ENCODE measurements around the gene DNAJB1. TPM values are rescaled to one million over a fixed set of nuclear protein-coding genes. Genes with fewer than 3 reads are reported as not detected.
A peak's percentile ranks its signal among the peaks of the same experiment; 100 is the strongest.

The DNAJB1 gene
- total and polyA plus RNA-seq, 2 of the 13 experiments (the other 11 are each of a cell fraction or from before 2014, with no cell fraction given): 87.5 to 97.3 TPM

DNA sequence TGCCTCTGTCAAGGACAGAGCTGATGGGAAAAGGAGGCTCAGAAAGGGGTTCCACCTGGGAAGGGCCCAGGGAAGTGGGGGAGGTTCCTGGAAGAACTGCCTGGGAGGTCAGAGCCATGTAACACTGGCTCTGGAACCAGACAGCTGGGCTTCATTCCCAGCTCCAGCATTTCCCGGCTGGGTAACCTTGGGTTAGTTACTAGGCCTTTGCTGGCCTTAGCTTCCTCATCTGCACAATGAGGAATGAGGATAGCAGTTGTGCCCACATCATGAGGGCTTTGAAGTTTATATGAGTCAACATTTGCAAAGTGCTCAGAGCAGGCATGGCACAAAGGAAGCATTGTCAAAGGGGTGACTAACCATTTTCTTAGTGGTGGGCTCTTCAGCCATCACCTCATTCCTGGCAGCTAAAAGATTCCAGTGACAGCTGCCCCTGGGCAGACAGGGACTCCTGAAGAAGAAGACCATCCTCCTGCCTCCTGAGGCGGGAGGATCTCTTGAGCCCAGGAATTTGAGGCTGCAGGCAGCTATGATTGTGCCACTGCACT, 1.7 kb upstream of the DNAJB1 start (continued):
- TF ChIP-seq, protein P1, sequence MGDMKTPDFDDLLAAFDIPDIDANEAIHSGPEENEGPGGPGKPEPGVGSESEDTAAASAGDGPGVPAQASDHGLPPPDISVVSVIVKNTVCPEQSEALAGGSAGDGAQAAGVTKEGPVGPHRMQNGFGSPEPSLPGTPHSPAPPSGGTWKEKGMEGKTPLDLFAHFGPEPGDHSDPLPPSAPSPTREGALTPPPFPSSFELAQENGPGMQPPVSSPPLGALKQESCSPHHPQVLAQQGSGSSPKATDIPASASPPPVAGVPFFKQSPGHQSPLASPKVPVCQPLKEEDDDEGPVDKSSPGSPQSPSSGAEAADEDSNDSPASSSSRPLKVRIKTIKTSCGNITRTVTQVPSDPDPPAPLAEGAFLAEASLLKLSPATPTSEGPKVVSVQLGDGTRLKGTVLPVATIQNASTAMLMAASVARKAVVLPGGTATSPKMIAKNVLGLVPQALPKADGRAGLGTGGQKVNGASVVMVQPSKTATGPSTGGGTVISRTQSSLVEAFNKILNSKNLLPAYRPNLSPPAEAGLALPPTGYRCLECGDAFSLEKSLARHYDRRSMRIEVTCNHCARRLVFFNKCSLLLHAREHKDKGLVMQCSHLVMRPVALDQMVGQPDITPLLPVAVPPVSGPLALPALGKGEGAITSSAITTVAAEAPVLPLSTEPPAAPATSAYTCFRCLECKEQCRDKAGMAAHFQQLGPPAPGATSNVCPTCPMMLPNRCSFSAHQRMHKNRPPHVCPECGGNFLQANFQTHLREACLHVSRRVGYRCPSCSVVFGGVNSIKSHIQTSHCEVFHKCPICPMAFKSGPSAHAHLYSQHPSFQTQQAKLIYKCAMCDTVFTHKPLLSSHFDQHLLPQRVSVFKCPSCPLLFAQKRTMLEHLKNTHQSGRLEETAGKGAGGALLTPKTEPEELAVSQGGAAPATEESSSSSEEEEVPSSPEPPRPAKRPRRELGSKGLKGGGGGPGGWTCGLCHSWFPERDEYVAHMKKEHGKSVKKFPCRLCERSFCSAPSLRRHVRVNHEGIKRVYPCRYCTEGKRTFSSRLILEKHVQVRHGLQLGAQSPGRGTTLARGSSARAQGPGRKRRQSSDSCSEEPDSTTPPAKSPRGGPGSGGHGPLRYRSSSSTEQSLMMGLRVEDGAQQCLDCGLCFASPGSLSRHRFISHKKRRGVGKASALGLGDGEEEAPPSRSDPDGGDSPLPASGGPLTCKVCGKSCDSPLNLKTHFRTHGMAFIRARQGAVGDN (CRISPR knock-in tag; IDR thresholded peaks at IDR 0.05): peak; percentile 35; the same call in 1 of the 2 replicates
- no peak for TF ChIP-seq BATF2 (CRISPR knock-in tag; IDR thresholded peaks at IDR 0.05)
- no peak for TF ChIP-seq DMTF1 (CRISPR knock-in tag; IDR thresholded peaks at IDR 0.05)
- no peak for TF ChIP-seq SP140L (CRISPR knock-in tag; IDR thresholded peaks at IDR 0.05; ENCODE audit: borderline replicate concordance)
- no peak for TF ChIP-seq ZNF253 (CRISPR knock-in tag; IDR thresholded peaks at IDR 0.05; ENCODE audit: borderline replicate concordance)
- no peak for TF ChIP-seq HMGA1 (CRISPR knock-in tag; conservative IDR thresholded peaks at IDR 0.05)
- TF ChIP-seq CHD2 (IDR thresholded peaks at IDR 0.05; ENCODE audit: low read depth, low read length): no peak
- no peak for TF ChIP-seq SRSF4 (IDR thresholded peaks at IDR 0.05; ENCODE audit: low read depth, low read length, poor library complexity, severe bottlenecking)
- TF ChIP-seq ZNF350 (CRISPR knock-in tag; IDR thresholded peaks at IDR 0.05; ENCODE audit: borderline replicate concordance, low read depth): no peak
- TF ChIP-seq EP300 (IDR thresholded peaks at IDR 0.05; ENCODE audit: low read depth in 2 of 2, low read length in 2 of 2): peak; percentile 79 to 89; a peak in 3 of 4 replicates
- peak; percentile 95 for TF ChIP-seq EP300 (CRISPR knock-in tag; IDR thresholded peaks at IDR 0.05; ENCODE audit: borderline replicate concordance)
- TF ChIP-seq KDM6A (CRISPR knock-in tag; IDR thresholded peaks at IDR 0.05; ENCODE audit: low read depth): peak; percentile 56
- no peak for TF ChIP-seq CREBL2 (CRISPR knock-in tag; IDR thresholded peaks at IDR 0.05; ENCODE audit: borderline replicate concordance)
- TF ChIP-seq MYC (CRISPR knock-in tag; IDR thresholded peaks at IDR 0.05; ENCODE audit: borderline replicate concordance): peak; percentile 35; the same call in 1 of the 2 replicates
- TF ChIP-seq ZNF543 (CRISPR knock-in tag; IDR thresholded peaks at IDR 0.05): no peak
- no peak; the same call in 1 of the 2 replicates for TF ChIP-seq ZNF292 (CRISPR knock-in tag; IDR thresholded peaks at IDR 0.05; ENCODE audit: borderline replicate concordance, low read depth)
- no peak for TF ChIP-seq ZNF556 (CRISPR knock-in tag; IDR thresholded peaks at IDR 0.05; ENCODE audit: borderline replicate concordance)
- no peak for TF ChIP-seq ZNF597 (CRISPR knock-in tag; IDR thresholded peaks at IDR 0.05)
- TF ChIP-seq KAT8 (CRISPR knock-in tag; IDR thresholded peaks at IDR 0.05): peak; percentile 79
- TF ChIP-seq ZNF614 (CRISPR knock-in tag; IDR thresholded peaks at IDR 0.05; ENCODE audit: borderline replicate concordance): 0 out of 2 replicates have a peak, but pooled peaks have one; percentile 58
- peak; percentile 66 for TF ChIP-seq SKI (IDR thresholded peaks at IDR 0.05; ENCODE audit: partially characterized antibody)
